IMR-90 (cell line): ENCODE measurements around the gene ARHGEF10L. TPM values are rescaled to one million over a fixed set of nuclear protein-coding genes. Genes with fewer than 3 reads are reported as not detected.
A peak's percentile ranks its signal among the peaks of the same experiment; 100 is the strongest.

ENCODE experiments used
- ATAC-seq: fragments of 200-7000 bp; cut with Tn5 transposase; 2 replicates; pipeline ENCODE4 v1.9.1; 2020; ENCODE audit warnings: low read depth, mild to moderate bottlenecking, moderate library complexity
- BruUV-seq: library from RNA; stranded (reverse); fragments of 400-500 nt; replicated peaks from 2 replicates; lab custom pipeline; 2021; lab: Mats Ljungman, UMichigan
- CTCF ChIA-PET: fragments of 300-600 bp; formaldehyde crosslinking; extraction: SDS; loops from one replicate; lab custom pipeline; 2021; ENCODE audit warnings: antibody characterized with exemption; lab: Yijun Ruan, JAX
- POLR2A ChIA-PET: fragments of 300-600 bp; sonication (Branson Sonifier 250); formaldehyde crosslinking; loops from one replicate; lab custom pipeline; 2022; ENCODE audit warnings: antibody characterized with exemption; ENCODE audit not compliant: unreplicated experiment; lab: Charles Lee
- DNase-seq: peaks from one replicate; pipeline ENCODE4 v3.0.0; 2013
- H2AFZ ChIP-seq: replicated peaks from 2 replicates; pipeline ENCODE3; 2013; ENCODE audit warnings: low read length, mild to moderate bottlenecking; ENCODE audit not compliant: poor library complexity
- H2AK5ac ChIP-seq: 2 replicates; pipeline ENCODE4 v1.6.1; 2013; ENCODE audit warnings: low read depth, low read length, inconsistent platforms
- H2AK9ac ChIP-seq: replicated peaks from 2 replicates; pipeline ENCODE3; 2013; ENCODE audit warnings: mild to moderate bottlenecking, low read depth, low read length, moderate library complexity; ENCODE audit not compliant: poor library complexity
- H2BK120ac ChIP-seq: 2 replicates; pipeline ENCODE4 v1.6.1; 2013; ENCODE audit warnings: low read depth, low read length, inconsistent platforms
- H2BK15ac ChIP-seq: 3 replicates; pipeline ENCODE4 v1.6.1; 2013; ENCODE audit warnings: low read depth, low read length, inconsistent platforms
- H2BK20ac ChIP-seq: 2 replicates; pipeline ENCODE4 v1.6.1; 2013; ENCODE audit warnings: low read depth, mild to moderate bottlenecking, inconsistent platforms, low read length, moderate library complexity
- H2BK5ac ChIP-seq: 2 replicates; pipeline ENCODE4 v1.6.1; 2013; ENCODE audit warnings: mild to moderate bottlenecking, low read depth, low read length, inconsistent platforms; ENCODE audit not compliant: poor library complexity, severe bottlenecking
- H3K14ac ChIP-seq: replicated peaks from 2 replicates; pipeline ENCODE4 v1.6.1; 2013; ENCODE audit warnings: low read depth, low read length, inconsistent platforms
- H3K18ac ChIP-seq: 2 replicates; pipeline ENCODE4 v1.6.1; 2013; ENCODE audit warnings: low read depth, low read length, control low read depth
- H3K23ac ChIP-seq: 2 replicates; pipeline ENCODE4 v1.6.1; 2013; ENCODE audit warnings: low read depth, low read length, inconsistent platforms
- H3K27ac ChIP-seq: 2 replicates; pipeline ENCODE4 v1.5.1; 2013; ENCODE audit warnings: mild to moderate bottlenecking, control low read depth, low read length; ENCODE audit not compliant: insufficient read depth
- H3K27me3 ChIP-seq: 2 replicates; pipeline ENCODE4 v1.6.1; 2013; ENCODE audit warnings: low read length; ENCODE audit not compliant: control insufficient read depth, insufficient read depth
- H3K36me3 ChIP-seq: 2 replicates; pipeline ENCODE4 v1.6.1; 2013; ENCODE audit warnings: low read length, mixed read lengths; ENCODE audit not compliant: control insufficient read depth, insufficient read depth
- H3K4ac ChIP-seq: 2 replicates; pipeline ENCODE4 v1.6.1; 2013; ENCODE audit warnings: low read depth, low read length, inconsistent platforms
- H3K4me1 ChIP-seq: 2 replicates; pipeline ENCODE4 v1.6.1; 2013; ENCODE audit warnings: low read length, mixed read lengths; ENCODE audit not compliant: control insufficient read depth, insufficient read depth
- H3K4me2 ChIP-seq: 2 replicates; pipeline ENCODE4 v1.6.1; 2013; ENCODE audit warnings: low read depth, mild to moderate bottlenecking, control low read depth, low read length, moderate library complexity
- H3K4me3 ChIP-seq: 2 replicates; pipeline ENCODE4 v1.5.1; 2013; ENCODE audit warnings: low read depth, mild to moderate bottlenecking, control low read depth, low read length, moderate library complexity; ENCODE audit not compliant: insufficient read depth
- H3K56ac ChIP-seq: 2 replicates; pipeline ENCODE4 v1.6.1; 2013; ENCODE audit warnings: low read length, inconsistent platforms; ENCODE audit not compliant: insufficient read depth; ENCODE audit errors: extremely low read depth
- H3K79me1 ChIP-seq, 2 experiments: 2 replicates each; pipeline ENCODE4 v1.6.1; 2013; ENCODE audit warnings: low read length in 2 of 2, inconsistent platforms in 1 of 2, low read depth in 1 of 2
- H3K9ac ChIP-seq: 2 replicates; pipeline ENCODE4 v1.6.1; 2013; ENCODE audit warnings: low read depth, low read length, control low read depth
- H3K9me1 ChIP-seq: 2 replicates; pipeline ENCODE4 v1.6.1; 2013; ENCODE audit warnings: low read length, inconsistent platforms; ENCODE audit not compliant: insufficient read depth
- H3K9me3 ChIP-seq: 2 replicates; pipeline ENCODE4 v1.6.1; 2013; ENCODE audit warnings: low read length; ENCODE audit not compliant: control insufficient read depth, insufficient read depth
- H4K20me1 ChIP-seq: 2 replicates; pipeline ENCODE4 v1.6.1; 2013; ENCODE audit warnings: low read length, inconsistent platforms; ENCODE audit not compliant: insufficient read depth
- H4K5ac ChIP-seq: 2 replicates; pipeline ENCODE4 v1.6.1; 2013; ENCODE audit warnings: mild to moderate bottlenecking, low read depth, low read length, control low read depth
- H4K8ac ChIP-seq, 2 experiments: 2 replicates each; pipeline ENCODE4 v1.6.1; 2013; ENCODE audit warnings: low read depth in 2 of 2, low read length in 2 of 2, control low read depth in 1 of 2, inconsistent platforms in 1 of 2
- H4K91ac ChIP-seq: 2 replicates; pipeline ENCODE4 v1.6.1; 2013; ENCODE audit warnings: low read depth, low read length, inconsistent platforms; ENCODE audit not compliant: insufficient read depth
- BHLHE40 ChIP-seq: fragments of 150-350 bp; IDR thresholded peaks from 2 replicates; pipeline ENCODE4 v1.6.1; 2016; ENCODE audit warnings: mild to moderate bottlenecking, low read depth, low read length
- CEBPB ChIP-seq: IDR thresholded peaks from 2 replicates; pipeline ENCODE4 v1.6.1; 2012; ENCODE audit warnings: low read depth, low read length, improper control_type of control experiment
- FOS ChIP-seq: fragments of 150-350 bp; IDR thresholded peaks from 2 replicates; pipeline ENCODE4 v1.6.1; 2016; ENCODE audit warnings: low read depth, low read length
- MAFK ChIP-seq: IDR thresholded peaks from 2 replicates; pipeline ENCODE4 v1.6.1; 2012; ENCODE audit warnings: low read depth, low read length, improper control_type of control experiment
- MAZ ChIP-seq: IDR thresholded peaks from 2 replicates; pipeline ENCODE4 v1.6.1; 2012; ENCODE audit warnings: low read depth, mild to moderate bottlenecking, low read length, improper control_type of control experiment, moderate library complexity, borderline replicate concordance
- NFE2L2 ChIP-seq: fragments of 150-350 bp; IDR thresholded peaks from 2 replicates; pipeline ENCODE4 v1.6.1; 2016; ENCODE audit warnings: low read depth, mild to moderate bottlenecking, low read length
- RCOR1 ChIP-seq: IDR thresholded peaks from 2 replicates; pipeline ENCODE4 v1.6.1; 2012; ENCODE audit warnings: mild to moderate bottlenecking, low read length, improper control_type of control experiment; ENCODE audit not compliant: insufficient replicate concordance
- WGBS, 2 experiments: methylation state at CpG; one replicate each; pipeline versions ENCODE4 v1.1.5 to v1.1.7; 2013; ENCODE audit warnings: missing lambda C conversion rate in 2 of 2; ENCODE audit not compliant: insufficient read length in 1 of 2; ENCODE audit errors: extremely low coverage in 2 of 2; 5-methylcytosine and 5-hydroxymethylcytosine counted together
- dilution Hi-C: fragments of 300-500 bp; cut with HindIII; formaldehyde crosslinking; loops from one replicate; pipeline ENCODE4 v1.14.3; 2018; ENCODE audit warnings: low sequenced_read_pairs; ENCODE audit not compliant: unreplicated experiment
- in situ Hi-C: fragments of 300-500 bp; cut with MboI; formaldehyde crosslinking; loops from 3 replicates; pipeline ENCODE4 v1.14.3; 2019; ENCODE audit warnings: low sequenced_read_pairs, inconsistent platforms, mixed read lengths
- intact Hi-C: fragments of 100-400 bp; cut with micrococcal nuclease; formaldehyde crosslinking; loops from 2 replicates; pipeline ENCODE4 v1.10.0; 2022
- polyA plus RNA-seq, 3 experiments: library from polyadenylated mRNA; depleted of rRNA; stranded (reverse); fragments of >200 nt; gene quantifications; 2 replicates each; pipeline ENCODE4 v1.2.3, GENCODE V29; 2012; ENCODE audit warnings: low replicate concordance in 1 of 3
- total RNA-seq: library from RNA; depleted of rRNA; stranded (reverse); fragments of >200 nt; gene quantifications from 2 replicates; pipeline ENCODE4 v1.2.3, GENCODE V29; 2012
- TF ChIP-seq, protein P1 (sequence below): conservative IDR thresholded peaks from 2 replicates; pipeline ENCODE4 v1.5.1; 2012; ENCODE audit warnings: mild to moderate bottlenecking, low read depth, low read length, improper control_type of control experiment

Gene ARHGEF10L
- total and polyA plus RNA-seq, 2 of the 4 experiments (the other 2 are of a cell fraction), result 4.8 to 12.4 TPM

DNA sequence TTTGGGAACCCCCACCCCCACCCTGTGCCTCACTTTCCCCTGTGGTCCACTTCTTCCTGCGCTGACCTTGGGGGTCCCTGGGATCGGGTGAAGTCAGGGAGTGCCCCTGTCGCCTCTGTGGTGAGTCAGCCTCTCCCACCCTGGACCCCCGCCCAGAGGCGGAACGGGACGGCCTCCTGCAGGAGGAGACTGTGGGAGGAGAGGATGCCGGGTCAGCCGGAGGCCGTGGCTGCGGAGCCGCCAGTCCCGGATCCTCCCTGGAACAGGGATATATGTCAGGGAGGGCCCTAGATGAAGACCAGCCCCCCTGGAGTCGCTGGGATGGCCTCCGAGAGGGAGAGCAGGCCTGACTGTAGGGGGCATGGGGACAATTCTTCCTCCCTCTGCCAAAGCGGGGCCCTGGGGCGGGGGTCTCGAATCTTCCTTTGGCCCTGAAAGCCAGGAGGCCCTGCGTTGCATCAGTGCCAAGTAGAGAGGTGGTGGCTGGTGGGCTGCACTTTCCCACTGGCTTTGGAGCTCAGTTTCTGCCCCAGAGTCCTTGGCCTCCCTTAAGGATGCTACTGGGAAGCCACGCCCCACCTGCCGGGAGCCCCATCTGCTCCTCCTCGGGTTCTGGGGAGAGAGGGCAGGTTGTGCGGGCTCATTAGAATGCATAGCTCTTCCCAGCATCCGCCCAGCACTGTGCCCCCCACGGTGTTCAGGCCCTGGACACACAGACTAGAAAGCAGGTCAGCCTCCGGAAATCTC lies 930 bp downstream of the ARHGEF10L start:
- H4K20me1 ChIP-seq, result peaks cover 4% of the 10 kb centered on the region
- peak overlapping the region; percentile 98 for H2AFZ ChIP-seq
- peak overlapping the region; percentile 99 for H3K4ac ChIP-seq
- H3K36me3 ChIP-seq, result no peaks in the 10 kb centered on the region
- peaks cover 13% of the 10 kb centered on the region for H3K4me1 ChIP-seq
- peak overlapping the region; percentile 77 for H4K91ac ChIP-seq
- peak overlapping the region; percentile 84 for H2BK120ac ChIP-seq
- DNase-seq (no peak), ATAC-seq (peak; percentile 71)
- in situ Hi-C loops (no loop called here), intact Hi-C loops (loop anchor here (5.0 kb wide), 2 partner anchors 47 to 67 kb away; no protein-coding TSS in a partner anchor), dilution Hi-C loops (no loop called here)
- peak overlapping the region; percentile 85 for H3K27ac ChIP-seq
- peak overlapping the region; percentile 61 for H2AK5ac ChIP-seq
- no peaks in the 10 kb centered on the region for H3K9me3 ChIP-seq
- ChIA-PET CTCF (no interaction called here), POLR2A (no interaction called here)
- no peaks in the 10 kb centered on the region for H3K27me3 ChIP-seq
- H3K56ac ChIP-seq, result peak overlapping the region; percentile 89
- H4K5ac ChIP-seq, result peak overlapping the region; percentile 83
- H3K14ac ChIP-seq, result peak overlapping the region; percentile 99
- no TSS peak for BruUV-seq
- H3K4me3 ChIP-seq, result peak overlapping the region; percentile 79
- TF ChIP-seq CEBPB (no peak), MAFK (no peak), BHLHE40 (no peak), RCOR1 (no peak), NFE2L2 (no peak), FOS (no peak), MAZ (no peak)
- TF ChIP-seq, protein P1, sequence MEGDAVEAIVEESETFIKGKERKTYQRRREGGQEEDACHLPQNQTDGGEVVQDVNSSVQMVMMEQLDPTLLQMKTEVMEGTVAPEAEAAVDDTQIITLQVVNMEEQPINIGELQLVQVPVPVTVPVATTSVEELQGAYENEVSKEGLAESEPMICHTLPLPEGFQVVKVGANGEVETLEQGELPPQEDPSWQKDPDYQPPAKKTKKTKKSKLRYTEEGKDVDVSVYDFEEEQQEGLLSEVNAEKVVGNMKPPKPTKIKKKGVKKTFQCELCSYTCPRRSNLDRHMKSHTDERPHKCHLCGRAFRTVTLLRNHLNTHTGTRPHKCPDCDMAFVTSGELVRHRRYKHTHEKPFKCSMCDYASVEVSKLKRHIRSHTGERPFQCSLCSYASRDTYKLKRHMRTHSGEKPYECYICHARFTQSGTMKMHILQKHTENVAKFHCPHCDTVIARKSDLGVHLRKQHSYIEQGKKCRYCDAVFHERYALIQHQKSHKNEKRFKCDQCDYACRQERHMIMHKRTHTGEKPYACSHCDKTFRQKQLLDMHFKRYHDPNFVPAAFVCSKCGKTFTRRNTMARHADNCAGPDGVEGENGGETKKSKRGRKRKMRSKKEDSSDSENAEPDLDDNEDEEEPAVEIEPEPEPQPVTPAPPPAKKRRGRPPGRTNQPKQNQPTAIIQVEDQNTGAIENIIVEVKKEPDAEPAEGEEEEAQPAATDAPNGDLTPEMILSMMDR, result no peak
- peak overlapping the region; percentile 75 for H2BK5ac ChIP-seq
- H2AK9ac ChIP-seq, result peak overlapping the region; percentile 99
- peaks cover 5% of the 10 kb centered on the region for H3K9me1 ChIP-seq
- H3K79me1 ChIP-seq, result peaks cover 18 to 33% of the 10 kb centered on the region in 2 experiments; a peak in 3 of 4 replicates
- no peak overlapping the region; the same call in 2 of the 3 replicates for H2BK15ac ChIP-seq
- H3K23ac ChIP-seq, result peak overlapping the region; percentile 98
- peak overlapping the region; percentile 94 for H3K9ac ChIP-seq
- peak overlapping the region; percentile 95 for H3K4me2 ChIP-seq
- peak overlapping the region; percentile 30 for H3K18ac ChIP-seq
- 0% methylated on average over 2 of the region's 26 CpGs; no CpG with 5 or more reads in 1 of the 2 experiments for WGBS, 2 experiments
- H2BK20ac ChIP-seq, result no peak overlapping the region
- peak overlapping the region; percentile 69 to 98 for H4K8ac ChIP-seq
